Middle frontal gyrus (tissue), 1 donor: ENCODE measurements around the gene RASL10A.
A peak's percentile ranks its signal among the peaks of the same experiment; 100 is the strongest.

ENCODE experiments used
- DNase-seq: peaks from one replicate; pipeline ENCODE4 v3.0.0-alpha.2; 2015; ENCODE audit warnings: low spot score; ENCODE audit errors: extremely low spot score

RASL10A gene

GRCh38 chr22:29270475-29271271, 44.8 kb downstream of the RASL10A start:
- no peak for DNase-seq

DNA sequence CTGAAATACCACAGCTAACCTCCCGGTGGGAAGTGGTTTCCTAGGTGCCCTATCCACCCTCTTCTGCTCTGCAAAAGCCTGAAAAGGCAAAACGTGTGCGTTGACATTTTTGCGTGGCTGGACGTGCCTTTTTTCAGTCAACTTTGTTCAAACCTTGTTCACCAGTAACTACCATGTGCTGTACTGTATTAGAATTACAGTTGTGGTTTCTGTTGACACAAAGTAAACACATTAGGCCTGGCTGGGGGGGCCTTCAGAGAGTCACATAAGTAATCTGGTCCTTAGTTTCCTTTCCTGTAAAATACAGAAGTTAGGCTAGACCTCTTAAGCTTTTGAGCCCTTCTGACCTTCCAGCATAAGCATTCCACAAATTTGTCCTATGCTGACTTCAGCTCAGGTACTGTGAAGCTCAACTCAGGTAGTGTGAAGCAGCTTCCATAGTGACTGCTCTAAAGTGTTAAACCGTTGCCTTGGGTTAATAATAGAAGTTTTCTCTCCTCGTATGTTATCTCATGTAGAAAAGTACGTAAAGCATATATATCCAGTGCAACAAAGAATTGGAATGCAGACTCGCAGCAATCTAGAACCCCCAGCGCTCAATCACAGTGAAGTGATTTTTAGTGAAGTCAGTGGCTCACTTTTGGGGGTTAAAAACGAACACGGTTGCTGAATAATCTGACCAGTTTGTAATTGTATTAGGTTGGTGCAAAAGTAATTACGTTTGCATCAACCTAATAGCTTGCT, 45.6 kb downstream of the RASL10A start:
- DNase-seq, result no peak

GRCh38 chr22:29269230-29269604, 46.3 kb downstream of the RASL10A start:
- no peak for DNase-seq

GRCh38 chr22:29268511-29269229, 46.8 kb downstream of the RASL10A start:
- DNase-seq, result no peak

DNA sequence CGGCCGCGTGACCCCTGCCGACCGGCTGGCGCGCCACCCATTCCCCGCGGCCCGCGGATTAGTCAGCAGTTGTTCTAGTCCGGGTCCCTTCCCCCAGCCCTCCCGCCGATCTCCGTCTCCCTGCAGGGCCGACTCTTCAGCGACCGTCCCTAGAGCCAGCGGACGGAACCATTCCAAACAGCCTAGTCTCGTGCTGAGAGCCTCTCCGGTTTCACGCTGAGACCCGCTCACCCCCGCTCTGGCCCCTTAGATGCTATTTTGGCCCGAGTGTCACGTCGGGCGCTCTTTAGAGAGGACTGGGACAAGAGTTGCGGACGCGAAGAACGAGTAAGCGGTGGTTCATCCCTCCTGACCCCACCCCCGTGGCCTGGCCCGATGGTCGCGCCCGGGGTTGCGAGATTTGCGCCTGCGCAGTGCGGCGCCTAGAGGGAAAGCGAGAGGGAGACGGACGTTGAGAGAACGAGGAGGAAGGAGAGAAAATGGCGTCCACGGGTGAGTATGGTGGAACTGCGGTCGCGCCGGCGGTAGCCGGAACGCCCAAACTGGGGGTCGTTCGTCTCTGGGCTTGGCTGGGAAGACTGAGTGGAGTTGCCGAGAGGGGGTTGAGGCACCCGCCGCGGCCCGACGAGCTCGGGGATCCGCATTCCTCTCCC, 47.5 kb downstream of the RASL10A start, which contains the start of the genes EWSR1 and RHBDD3:
Gene EWSR1 (plus strand): TSS at position 411 of the 653 bp plus-strand sequence. CDS start 69 bp downstream, at position 480.
Gene RHBDD3 (minus strand): TSS at position 124 of the 653 bp plus-strand sequence. CDS start 2,355 bp downstream, outside the sequence.
- peak; percentile 88 for DNase-seq

- no peak for DNase-seq
Observed at GRCh38 chr22:29267462-29267857, 48.0 kb downstream of the RASL10A start.

DNA sequence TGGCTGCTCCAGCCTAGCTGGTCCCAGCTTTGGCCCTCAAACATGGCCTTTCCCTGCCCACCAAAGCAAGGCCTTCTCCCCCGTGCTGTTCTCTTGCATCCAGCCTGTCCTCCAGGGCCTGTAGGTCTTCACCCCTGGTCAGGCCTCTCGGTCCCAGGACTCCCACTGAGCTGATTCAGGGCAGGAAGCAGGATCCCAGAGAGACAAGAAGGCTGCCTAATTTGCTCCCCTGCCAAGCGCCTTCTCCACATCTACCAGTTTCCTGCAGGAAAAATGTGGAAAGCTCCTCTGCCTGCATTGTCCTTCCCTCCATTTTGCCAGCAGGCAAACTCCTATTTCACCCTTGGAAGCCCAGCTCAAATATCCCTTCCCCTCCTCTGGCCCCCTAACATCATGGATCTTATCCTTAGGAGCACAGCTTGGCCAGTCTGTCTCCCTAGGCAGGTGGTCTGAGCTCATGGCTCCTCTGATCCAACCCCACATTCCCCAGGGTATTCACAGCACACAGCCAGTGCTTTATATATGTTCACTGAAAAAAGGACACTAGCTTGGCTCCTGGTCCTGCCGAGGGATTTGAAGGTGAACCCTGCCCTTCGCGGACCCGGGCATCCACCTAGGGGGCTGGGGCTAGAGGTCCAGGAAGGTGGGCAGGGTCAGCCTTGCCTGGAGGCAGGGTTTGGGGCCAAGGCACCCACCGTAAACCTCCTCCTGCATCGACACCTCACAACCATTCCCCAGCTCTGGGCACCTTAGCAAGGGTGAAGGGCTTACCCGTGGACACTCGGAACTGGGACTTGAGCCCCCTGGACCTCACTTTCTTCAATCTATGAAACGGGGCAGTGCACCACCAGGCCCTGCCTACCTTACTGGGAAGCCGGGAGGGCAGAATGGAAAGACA, 48.7 kb downstream of the RASL10A start:
- DNase-seq, result no peak

GRCh38 chr22:29265929-29266328, 49.6 kb downstream of the RASL10A start:
- DNase-seq, result no peak

DNA sequence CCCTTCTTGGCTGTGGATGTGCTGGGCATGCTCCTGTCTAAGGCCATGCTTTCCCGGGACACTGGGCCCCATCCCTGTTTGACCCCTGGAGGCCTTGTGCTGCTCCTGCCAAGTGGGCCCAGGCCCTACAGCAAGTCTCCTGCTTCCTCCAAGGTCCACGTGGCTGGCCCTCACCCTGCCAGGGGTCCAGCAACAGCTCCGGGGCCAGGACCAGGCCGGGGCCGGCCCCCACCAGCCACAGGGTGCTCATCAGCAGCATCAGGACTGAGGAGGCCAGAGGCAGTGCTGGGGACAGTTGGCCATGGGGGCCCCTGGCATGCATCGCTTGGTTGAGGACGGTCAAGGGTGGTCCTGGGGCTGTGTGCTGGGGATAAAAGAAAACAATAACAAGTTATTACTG, 50.2 kb downstream of the RASL10A start:
- no peak for DNase-seq

GRCh38 chr22:29263791-29264276, 51.7 kb downstream of the RASL10A start:
- no peak for DNase-seq
